ENCODE measurements around the gene ZNF592.
"Not testable (repeated sequence)": the region's sequence is repeated elsewhere in the genome, so short reads cannot be mapped to it uniquely, and the experiment has no call there.

Gene ZNF592

GRCh38 chr15:84748274-84749110 lies at the start of gene ZNF592:
Gene ZNF592 (plus strand): TSS chr15:84748592. CDS start chr15:84782676, 34,084 bp downstream.
- DNase-seq: peak; percentile 67 to 70

GRCh38 chr15:84699538-84700191 lies 48.7 kb upstream of the ZNF592 start:
- no peak for DNase-seq

- DNase-seq: no peak
Measured at GRCh38 chr15:84702961-84703482, 45.4 kb upstream of the ZNF592 start.

GRCh38 chr15:84703808-84704207 lies 44.6 kb upstream of the ZNF592 start:
- DNase-seq: no peak

GRCh38 chr15:84714372-84714771 lies 34.0 kb upstream of the ZNF592 start:
- DNase-seq: no peak

- no peak for DNase-seq
Measured at GRCh38 chr15:84714821-84715220, 33.6 kb upstream of the ZNF592 start.

GRCh38 chr15:84715441-84716035 lies 32.9 kb upstream of the ZNF592 start:
- DNase-seq: peak in 1 of 2 experiments; percentile 23

- peak; percentile 91 to 94 for DNase-seq
Measured at GRCh38 chr15:84716036-84716732, 32.2 kb upstream of the ZNF592 start, which contains the start of gene SEC11A. Gene SEC11A (minus strand): TSS chr15:84716139. CDS start chr15:84716075, 64 bp downstream.

- DNase-seq: no peak
Measured at GRCh38 chr15:84721371-84721770, 27.0 kb upstream of the ZNF592 start.

- no peak for DNase-seq
Measured at GRCh38 chr15:84722628-84723027, 25.8 kb upstream of the ZNF592 start.

GRCh38 chr15:84725001-84725491 lies 23.3 kb upstream of the ZNF592 start:
- DNase-seq: no peak

- DNase-seq: no peak
Measured at GRCh38 chr15:84727429-84727828, 21.0 kb upstream of the ZNF592 start.

GRCh38 chr15:84731774-84732173 lies 16.6 kb upstream of the ZNF592 start:
- no peak for DNase-seq

GRCh38 chr15:84734794-84735479 lies 13.5 kb upstream of the ZNF592 start:
- DNase-seq: no peak

- not testable (repeated sequence) for DNase-seq
Measured at GRCh38 chr15:84735480-84736061, 12.8 kb upstream of the ZNF592 start.

- no peak for DNase-seq
Measured at GRCh38 chr15:84736375-84736774, 12.0 kb upstream of the ZNF592 start.

- no peak for DNase-seq
Measured at GRCh38 chr15:84737005-84737404, 11.4 kb upstream of the ZNF592 start.

GRCh38 chr15:84740691-84741090 lies 7.7 kb upstream of the ZNF592 start:
- no peak for DNase-seq

GRCh38 chr15:84741121-84741520 lies 7.3 kb upstream of the ZNF592 start:
- no peak for DNase-seq

GRCh38 chr15:84747416-84748273 lies 747 bp upstream of the ZNF592 start:
- DNase-seq: peak; percentile 52 to 66

All from NCI-H2081 (cell line).